ENCODE results near the gene BLOC1S2. TPM values are rescaled to one million over a fixed set of nuclear protein-coding genes. Genes with fewer than 3 reads are reported as not detected.
"Not testable (repeated sequence)": the region's sequence is repeated elsewhere in the genome, so short reads cannot be mapped to it uniquely, and the experiment has no call there.

The BLOC1S2 gene
- total RNA-seq, 4 donors from 2014 or later: 11.2 to 23.4 (median 17.5) TPM

GRCh38 chr10:100293066-100293465, 6.6 kb upstream of the BLOC1S2 start:
- DNase-seq (ENCODE audit: extremely low spot score): no peak
- Histone ChIP-seq H3K9me3 (no peaks in the 10 kb centered on the region), H3K27me3 (peaks cover 0 to 33% (median 0%) of the 10 kb centered on the region in 4 donors), H3K36me3 (no peaks in the 10 kb centered on the region), H3K4me1 (no peaks in the 10 kb centered on the region), H3K4me3 (no peak overlapping the region), H3K27ac (replicated peaks in 1 of 4) (no peak overlapping the region)
- no peak for TF ChIP-seq POLR2A (IDR thresholded peaks at IDR 0.05; ENCODE audit: low read depth)
- TF ChIP-seq POLR2AphosphoS5 (IDR thresholded peaks at IDR 0.05): no peak
- TF ChIP-seq CTCF (IDR thresholded peaks at IDR 0.05): no peak
- TF ChIP-seq EP300 (IDR thresholded peaks at IDR 0.05): no peak
- intact Hi-C loops (cut with DNase I): no loop called here

GRCh38 chr10:100292300-100292699, 5.8 kb upstream of the BLOC1S2 start:
- H3K9me3 ChIP-seq; H3K27ac ChIP-seq (replicated peaks in 1 of 4); H3K4me1 ChIP-seq; DNase-seq (ENCODE audit: extremely low spot score); H3K36me3 ChIP-seq; H3K4me3 ChIP-seq; intact Hi-C loops (cut with DNase I): not testable (repeated sequence)
- 70% methylated on average over 4 of the region's 4 CpGs for WGBS
- H3K27me3 ChIP-seq: peaks cover 0 to 29% (median 0%) of the 10 kb centered on the region in 4 donors

DNA sequence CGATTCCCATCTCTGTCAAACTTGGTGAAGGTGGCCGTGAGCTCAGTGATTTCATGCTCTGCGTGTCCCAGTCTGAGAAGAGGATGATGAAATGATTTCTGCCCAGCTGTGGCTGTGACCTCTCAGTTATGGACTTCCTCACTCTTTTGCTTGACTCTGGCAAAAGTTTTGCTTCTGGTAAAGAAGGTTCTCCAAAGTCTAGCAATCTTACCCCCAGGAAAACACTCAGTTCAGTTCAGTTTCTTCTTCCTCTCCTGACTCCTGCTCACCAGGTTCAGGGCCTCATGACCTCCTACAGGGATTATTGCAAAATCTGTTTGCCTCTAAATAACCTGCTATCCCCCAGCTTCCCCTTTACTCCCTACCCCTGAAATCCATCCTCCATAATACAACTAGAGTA, 4.9 kb upstream of the BLOC1S2 start:
- intact Hi-C loops (cut with DNase I): no loop called here
- TF ChIP-seq POLR2AphosphoS5 (IDR thresholded peaks at IDR 0.05) (no peak), CTCF (IDR thresholded peaks at IDR 0.05) (no peak), EP300 (IDR thresholded peaks at IDR 0.05) (no peak), POLR2A (IDR thresholded peaks at IDR 0.05; ENCODE audit: low read depth) (no peak)
- no peaks in the 10 kb centered on the region for H3K9me3 ChIP-seq
- peaks cover 7 to 9% (median 8%) of the 10 kb centered on the region in 4 donors for H3K4me1 ChIP-seq
- DNase-seq (ENCODE audit: extremely low spot score): no peak
- no peaks in the 10 kb centered on the region for H3K36me3 ChIP-seq
- WGBS: 82% methylated on average over 3 of the region's 3 CpGs
- no peak overlapping the region for H3K4me3 ChIP-seq
- no peak overlapping the region for H3K27ac ChIP-seq (replicated peaks in 1 of 4)
- peaks cover 0 to 20% (median 0%) of the 10 kb centered on the region in 4 donors for H3K27me3 ChIP-seq

- Histone ChIP-seq H3K36me3 (peaks cover 0 to 4% (median 0%) of the 10 kb centered on the region in 4 donors), H3K27ac (replicated peaks in 1 of 4) (no peak overlapping the region), H3K9me3 (no peaks in the 10 kb centered on the region), H3K27me3 (peaks cover 0 to 11% (median 0%) of the 10 kb centered on the region in 4 donors), H3K4me1 (peaks cover 20 to 22% (median 21%) of the 10 kb centered on the region in 4 donors), H3K4me3 (no peak overlapping the region)
- intact Hi-C loops (cut with DNase I): loop anchor here (5.0 kb wide), 1 partner anchor 557 kb away; the partner anchor contains the start of genes COX15 and CUTC
- no peak for TF ChIP-seq EP300 (IDR thresholded peaks at IDR 0.05)
- TF ChIP-seq POLR2AphosphoS5 (IDR thresholded peaks at IDR 0.05): no peak
- TF ChIP-seq POLR2A (IDR thresholded peaks at IDR 0.05; ENCODE audit: low read depth): no peak
- no peak for TF ChIP-seq CTCF (IDR thresholded peaks at IDR 0.05)
- no peak for DNase-seq (ENCODE audit: extremely low spot score)
- WGBS: 82% methylated on average over 2 of the region's 2 CpGs
Measured at GRCh38 chr10:100289641-100290040, 3.2 kb upstream of the BLOC1S2 start.

DNA sequence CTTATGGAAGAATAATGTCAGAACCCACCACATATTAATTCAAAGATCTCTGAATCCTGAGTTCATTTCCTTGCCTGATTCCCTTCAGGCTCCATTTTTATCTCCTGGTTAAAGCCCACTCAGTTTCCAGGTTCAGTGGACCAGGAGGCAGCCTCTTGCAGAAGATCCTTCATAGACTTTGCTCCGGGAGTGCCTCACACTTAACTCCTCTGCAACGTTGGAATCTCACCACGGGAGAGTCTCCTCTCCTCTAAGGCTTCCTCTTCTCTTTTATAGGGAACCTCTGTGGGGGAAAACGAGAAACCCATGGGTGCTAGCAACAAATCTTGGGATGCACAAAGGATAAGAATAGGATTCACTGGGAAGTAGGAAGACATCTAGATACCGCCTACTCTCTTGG, 1.7 kb upstream of the BLOC1S2 start:
- intact Hi-C loops (cut with DNase I): loop anchor here (5.0 kb wide), 1 partner anchor 556 kb away; the partner anchor contains the start of genes COX15 and CUTC
- Histone ChIP-seq H3K27ac (replicated peaks in 1 of 4) (no peak overlapping the region), H3K27me3 (no peaks in the 10 kb centered on the region), H3K36me3 (peaks cover 0 to 19% (median 5%) of the 10 kb centered on the region in 4 donors), H3K4me1 (peaks cover 25 to 37% (median 35%) of the 10 kb centered on the region in 4 donors), H3K4me3 (no peak overlapping the region), H3K9me3 (no peaks in the 10 kb centered on the region)
- 84% methylated on average over 5 of the region's 5 CpGs for WGBS
- no peak for DNase-seq (ENCODE audit: extremely low spot score)
- no peak for TF ChIP-seq CTCF (IDR thresholded peaks at IDR 0.05)
- TF ChIP-seq EP300 (IDR thresholded peaks at IDR 0.05): no peak
- TF ChIP-seq POLR2A (IDR thresholded peaks at IDR 0.05; ENCODE audit: low read depth): no peak

Measured in esophagus muscularis mucosa (tissue), 4 donors.